ENCODE measurements around the gene OR52I1.
A peak's percentile ranks its signal among the peaks of the same experiment; 100 is the strongest.

OR52I1 gene

GRCh38 chr11:4593739-4594138 is at the start of gene OR52I1:
OR52I1 (plus strand) TSS chr11:4594039; CDS start chr11:4594039, 0 bp downstream.
- DNase-seq (ENCODE audit: low read depth), result no peak

- no peak for DNase-seq (ENCODE audit: low read depth)
Observed at GRCh38 chr11:4544891-4545290, 48.9 kb upstream of the OR52I1 start, which contains the start of gene OR52M1. OR52M1 (plus strand) TSS chr11:4545191; CDS start chr11:4545191, 0 bp downstream.

GRCh38 chr11:4546878-4547277 is 47.0 kb upstream of the OR52I1 start:
- DNase-seq (ENCODE audit: low read depth), result no peak

GRCh38 chr11:4547416-4547815 is 46.4 kb upstream of the OR52I1 start:
- no peak for DNase-seq (ENCODE audit: low read depth)

GRCh38 chr11:4551346-4551979 is 42.4 kb upstream of the OR52I1 start:
- no peak for DNase-seq (ENCODE audit: low read depth)

GRCh38 chr11:4559527-4560440 is 34.1 kb upstream of the OR52I1 start:
- no peak for DNase-seq (ENCODE audit: low read depth)

GRCh38 chr11:4560467-4560866 is 33.4 kb upstream of the OR52I1 start:
- DNase-seq (ENCODE audit: low read depth), result no peak

GRCh38 chr11:4565371-4565770 is 28.5 kb upstream of the OR52I1 start:
- no peak for DNase-seq (ENCODE audit: low read depth)

GRCh38 chr11:4569075-4569474 is 24.8 kb upstream of the OR52I1 start:
- DNase-seq (ENCODE audit: low read depth), result no peak

- DNase-seq (ENCODE audit: low read depth), result no peak
Observed at GRCh38 chr11:4576880-4577279, 17.0 kb upstream of the OR52I1 start.

- DNase-seq (ENCODE audit: low read depth), result no peak
Observed at GRCh38 chr11:4577761-4578160, 16.1 kb upstream of the OR52I1 start.

- no peak for DNase-seq (ENCODE audit: low read depth)
Observed at GRCh38 chr11:4578624-4579023, 15.2 kb upstream of the OR52I1 start.

GRCh38 chr11:4580124-4580523 is 13.7 kb upstream of the OR52I1 start:
- no peak for DNase-seq (ENCODE audit: low read depth)

- no peak for DNase-seq (ENCODE audit: low read depth)
Observed at GRCh38 chr11:4581443-4581842, 12.4 kb upstream of the OR52I1 start, which contains the start of gene OR52I2. OR52I2 (plus strand) TSS chr11:4581743.

- DNase-seq (ENCODE audit: low read depth), result no peak
Observed at GRCh38 chr11:4589017-4589416, 4.8 kb upstream of the OR52I1 start.

- DNase-seq (ENCODE audit: low read depth), result no peak
Observed at GRCh38 chr11:4605057-4605456, 11.2 kb downstream of the OR52I1 start.

GRCh38 chr11:4606231-4607015 is 12.6 kb downstream of the OR52I1 start:
- no peak for DNase-seq (ENCODE audit: low read depth)

GRCh38 chr11:4607096-4607495 is 13.3 kb downstream of the OR52I1 start:
- DNase-seq (ENCODE audit: low read depth), result no peak

- peak; percentile 87 for DNase-seq (ENCODE audit: low read depth)
Observed at GRCh38 chr11:4607781-4608666, 14.2 kb downstream of the OR52I1 start, which contains the start of gene TRIM68. TRIM68 (minus strand) TSS chr11:4608231; CDS start chr11:4605504, 2,727 bp downstream.

- no peak for DNase-seq (ENCODE audit: low read depth)
Observed at GRCh38 chr11:4610258-4610935, 16.6 kb downstream of the OR52I1 start.

- no peak for DNase-seq (ENCODE audit: low read depth)
Observed at GRCh38 chr11:4611986-4612385, 18.1 kb downstream of the OR52I1 start.

All from T-helper 22 cell (primary cell).